Cortex of kidney (tissue), 1 donor: ENCODE data around the gene PLAC8L1.
"Not testable (repeated sequence)": the region's sequence is repeated elsewhere in the genome, so short reads cannot be mapped to it uniquely, and the experiment has no call there.

ENCODE experiments used
- DNase-seq: peaks from one replicate; lab custom pipeline; 2025; lab: John Stamatoyannopoulos, UW

Gene PLAC8L1, protein sequence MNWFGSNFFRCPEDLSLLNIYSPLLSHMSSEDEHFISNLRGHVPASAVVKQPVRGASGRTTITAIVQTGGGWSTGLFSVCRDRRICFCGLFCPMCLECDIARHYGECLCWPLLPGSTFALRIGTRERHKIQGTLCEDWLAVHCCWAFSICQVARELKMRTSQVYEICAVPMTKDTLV

GRCh38 chr5:146105477-146105876, at the start of gene PLAC8L1:
Gene PLAC8L1, minus strand, starts transcription at chr5:146105577. Its CDS starts 1,266 bp downstream, at chr5:146104311.
- no peak for DNase-seq

DNA sequence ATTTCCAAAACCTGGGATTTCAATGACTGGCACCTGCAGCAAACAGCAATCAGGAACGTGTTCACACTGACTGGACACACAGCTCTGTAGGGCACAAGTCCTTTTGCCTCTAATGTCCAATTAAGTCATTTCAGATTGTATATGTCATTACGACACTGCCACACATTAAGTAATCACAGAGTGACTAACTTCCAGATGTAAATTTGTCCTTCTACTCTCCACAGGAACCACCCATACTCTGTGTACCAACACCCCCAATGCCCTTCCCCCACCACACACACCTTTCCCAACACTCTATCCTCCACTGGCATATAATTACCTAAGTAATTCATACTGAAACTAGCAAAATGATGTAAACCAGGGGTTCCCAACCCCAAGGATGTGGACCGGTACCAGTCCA, 46.6 kb upstream of the PLAC8L1 start:
- DNase-seq = no peak

GRCh38 chr5:146137967-146138403, 32.6 kb upstream of the PLAC8L1 start:
- no peak for DNase-seq

GRCh38 chr5:146130440-146131045, 25.2 kb upstream of the PLAC8L1 start:
- no peak for DNase-seq

DNA sequence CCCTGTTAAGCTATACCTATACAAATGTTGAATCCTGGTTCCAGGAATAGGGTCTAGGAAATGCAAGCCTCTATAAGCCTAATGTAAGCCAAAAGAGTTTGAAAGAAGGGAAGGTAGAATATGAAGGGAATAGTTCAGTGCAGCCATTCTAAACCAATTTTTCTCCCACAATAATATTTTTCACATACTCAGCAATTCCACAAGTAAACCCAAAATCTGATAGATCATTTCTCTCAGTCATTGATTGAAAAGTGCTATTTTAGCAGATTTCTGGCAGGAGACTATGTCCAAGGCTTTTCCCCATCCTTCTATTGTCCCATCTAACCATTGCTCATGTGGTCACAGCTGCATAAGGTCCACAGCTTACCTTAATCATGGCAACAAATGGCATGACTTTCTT, 20.7 kb upstream of the PLAC8L1 start:
- DNase-seq = no peak

GRCh38 chr5:146124580-146124979, 19.2 kb upstream of the PLAC8L1 start:
- no peak for DNase-seq

DNA sequence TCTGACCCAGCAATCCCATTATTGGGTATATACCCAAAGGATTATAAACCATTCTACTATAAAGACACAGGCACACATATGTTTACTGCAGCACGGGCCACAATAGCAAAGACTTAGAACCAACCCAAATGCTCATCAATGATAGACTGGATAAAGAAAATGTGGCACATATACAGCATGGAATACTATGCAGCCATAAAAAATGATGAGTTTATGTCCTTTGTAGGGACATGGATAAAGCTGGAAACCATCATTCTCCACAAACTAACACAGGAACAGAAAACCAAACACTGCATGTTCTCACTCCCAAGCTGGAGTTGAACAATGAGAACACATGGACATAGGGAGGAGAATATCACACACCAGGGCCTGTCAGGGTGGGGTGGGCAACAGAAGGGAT, 16.1 kb upstream of the PLAC8L1 start:
- not testable (repeated sequence) for DNase-seq

DNA sequence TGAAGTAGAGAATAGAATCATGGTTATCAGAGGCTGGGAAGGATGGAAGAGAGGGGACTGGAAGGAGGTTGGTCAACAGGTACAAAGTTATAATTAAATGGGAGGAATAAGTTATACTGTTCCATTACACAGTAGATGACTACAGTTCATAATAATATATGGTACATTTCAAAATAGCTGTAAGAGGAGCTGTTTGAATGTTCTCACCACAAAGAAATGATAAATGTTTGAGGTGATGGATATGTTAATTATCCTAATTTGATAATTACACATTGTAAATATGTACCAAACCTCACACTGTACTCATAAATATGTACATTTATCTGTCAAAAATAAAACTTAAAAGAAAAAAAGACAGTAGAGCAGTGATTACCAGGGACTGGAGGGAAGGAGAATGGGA, 12.9 kb upstream of the PLAC8L1 start:
- DNase-seq = no peak

- not testable (repeated sequence) for DNase-seq
These were observed 11.8 kb upstream of the PLAC8L1 start for GRCh38 chr5:146117216-146117615.

DNA sequence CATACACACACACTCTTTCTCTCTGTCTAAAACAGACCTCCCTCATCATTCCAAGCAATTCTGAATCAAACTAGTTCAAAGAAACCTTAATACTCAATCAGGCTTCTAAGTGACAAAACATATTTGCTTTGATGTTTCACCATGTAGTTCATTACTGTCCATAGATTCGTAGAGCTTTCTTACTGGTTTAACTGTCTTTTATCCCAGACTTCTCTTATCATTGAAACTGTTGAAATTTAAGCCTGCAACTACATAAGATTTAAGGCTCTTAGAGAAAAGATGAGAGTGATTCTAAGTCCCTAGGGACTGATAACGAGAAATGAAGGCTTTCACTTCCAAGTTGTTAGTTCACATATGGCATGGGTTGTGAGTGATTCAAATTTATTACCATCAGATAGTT, 11.0 kb upstream of the PLAC8L1 start:
- DNase-seq = no peak

DNA sequence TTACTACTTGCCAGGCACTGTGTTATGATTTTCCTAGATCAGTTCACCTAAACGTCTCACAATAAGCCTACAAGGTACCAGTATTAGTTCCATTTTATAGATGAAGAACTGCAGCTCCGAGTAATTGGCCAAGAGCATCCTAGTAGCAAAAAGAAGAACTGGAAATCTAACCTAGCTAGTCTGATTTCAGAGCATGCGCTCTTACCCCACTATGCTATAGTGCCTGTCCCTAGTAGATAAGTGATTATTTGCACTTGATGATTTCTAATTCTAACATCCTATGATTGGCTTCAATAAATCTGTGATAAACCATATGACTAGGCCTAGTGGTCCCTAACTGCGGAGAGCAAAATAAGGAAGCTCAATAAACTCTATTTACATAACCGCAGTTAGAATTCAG, 7.1 kb upstream of the PLAC8L1 start:
- DNase-seq = no peak

- no peak for DNase-seq
These were observed 6.0 kb upstream of the PLAC8L1 start for GRCh38 chr5:146111409-146111808.

GRCh38 chr5:146109379-146109778, 4.0 kb upstream of the PLAC8L1 start:
- no peak for DNase-seq

DNA sequence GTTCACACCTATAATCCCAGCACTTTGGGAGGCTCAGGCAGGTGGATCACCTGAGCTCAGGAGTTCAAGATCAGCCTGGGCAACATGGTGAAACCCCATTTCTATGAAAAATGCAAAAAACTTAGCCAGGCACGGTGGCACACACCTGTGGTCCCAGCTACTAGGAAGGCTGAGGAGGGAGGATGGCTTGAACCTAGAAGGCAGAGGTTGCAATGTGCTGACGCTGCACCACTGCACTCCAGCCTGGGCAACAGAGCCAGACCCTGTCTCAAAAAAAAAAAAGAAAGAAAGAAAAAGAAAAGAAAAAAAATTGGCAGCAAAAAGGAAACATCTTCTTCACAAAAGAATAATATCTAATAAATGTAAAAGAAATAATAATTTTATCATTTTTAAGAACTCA, 3.5 kb upstream of the PLAC8L1 start:
- not testable (repeated sequence) for DNase-seq

DNA sequence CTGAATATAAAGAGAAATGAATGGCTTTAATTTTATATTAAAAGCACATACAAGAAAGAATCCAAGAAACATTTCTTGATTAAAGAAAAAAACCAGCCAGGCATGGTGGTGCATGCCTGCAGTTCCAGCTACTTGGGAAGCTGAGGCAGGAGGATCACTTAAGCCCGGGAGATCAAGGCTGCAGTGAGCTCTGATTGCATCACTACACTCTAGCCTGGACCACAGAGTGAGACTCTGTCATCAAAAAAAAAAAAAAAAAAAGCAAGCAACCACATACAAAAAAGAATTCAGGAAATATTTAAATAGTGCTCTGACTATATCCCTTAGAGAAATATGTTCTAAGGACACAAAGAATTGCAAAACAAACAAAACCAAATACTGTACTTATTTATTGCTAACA, 2.5 kb upstream of the PLAC8L1 start:
- DNase-seq = no peak

GRCh38 chr5:146103594-146103993, 1.8 kb downstream of the PLAC8L1 start:
- DNase-seq = no peak

DNA sequence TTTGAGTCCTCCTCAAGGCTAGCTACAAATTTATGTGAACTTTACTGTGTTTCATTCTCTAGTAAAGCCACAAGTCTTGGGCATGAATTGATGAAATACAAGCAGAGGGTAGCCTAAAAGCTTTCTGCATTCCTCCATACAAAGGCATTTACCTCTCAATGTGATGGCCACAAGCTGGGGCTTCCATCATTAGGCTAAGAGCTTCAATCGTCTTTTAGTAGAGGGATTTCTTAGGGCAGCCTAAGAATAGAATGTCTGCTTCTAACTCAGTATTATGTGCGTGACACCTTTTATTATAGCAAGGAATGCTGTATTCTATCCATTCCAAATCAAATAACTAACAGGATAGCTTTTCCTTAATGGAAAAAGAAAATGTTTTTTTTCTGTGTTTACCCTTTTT, 3.7 kb downstream of the PLAC8L1 start:
- no peak for DNase-seq

DNA sequence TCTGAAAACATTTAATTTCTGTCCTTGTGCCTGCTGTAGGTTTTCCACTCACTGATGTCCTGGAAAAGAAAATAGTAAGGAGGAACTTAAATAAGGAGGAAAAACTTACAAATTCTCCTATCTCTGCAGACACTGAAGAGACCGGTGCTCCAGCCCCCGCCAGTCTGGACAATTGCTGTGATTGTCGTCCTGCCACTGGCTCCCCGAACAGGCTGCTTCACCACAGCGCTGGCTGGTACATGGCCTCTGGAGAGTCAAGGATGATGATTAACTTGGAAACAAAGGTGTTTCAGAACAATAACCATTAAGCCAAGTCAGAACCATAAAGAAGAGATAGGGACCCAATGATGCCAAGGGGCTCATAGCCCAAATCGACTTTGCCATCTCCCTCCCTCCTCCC, 7.3 kb downstream of the PLAC8L1 start:
- DNase-seq = no peak

- no peak for DNase-seq
These were observed 13.5 kb downstream of the PLAC8L1 start for GRCh38 chr5:146091881-146092280.

DNA sequence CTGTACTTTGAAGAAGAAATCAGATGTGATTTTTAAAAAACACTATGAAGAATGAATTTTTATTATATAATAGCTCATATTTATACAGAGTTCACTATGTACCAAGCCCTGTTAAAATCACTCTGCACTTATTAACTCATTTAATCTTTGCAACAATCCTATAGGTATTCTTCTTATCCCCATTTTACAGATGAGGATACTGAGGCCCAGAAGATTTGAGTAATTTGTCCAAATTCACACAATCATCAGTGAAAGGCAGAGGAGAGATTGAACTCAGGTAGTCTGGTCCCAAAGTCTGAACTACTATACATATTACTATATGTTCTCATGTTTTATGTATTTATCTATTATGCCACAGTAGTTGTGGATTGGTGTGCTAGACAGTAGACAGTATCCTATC, 16.1 kb downstream of the PLAC8L1 start:
- no peak for DNase-seq

GRCh38 chr5:146088098-146088497, 17.3 kb downstream of the PLAC8L1 start:
- DNase-seq = no peak

- DNase-seq = no peak
These were observed 21.0 kb downstream of the PLAC8L1 start for GRCh38 chr5:146084376-146084775.

GRCh38 chr5:146082798-146083197, 22.6 kb downstream of the PLAC8L1 start:
- no peak for DNase-seq

DNA sequence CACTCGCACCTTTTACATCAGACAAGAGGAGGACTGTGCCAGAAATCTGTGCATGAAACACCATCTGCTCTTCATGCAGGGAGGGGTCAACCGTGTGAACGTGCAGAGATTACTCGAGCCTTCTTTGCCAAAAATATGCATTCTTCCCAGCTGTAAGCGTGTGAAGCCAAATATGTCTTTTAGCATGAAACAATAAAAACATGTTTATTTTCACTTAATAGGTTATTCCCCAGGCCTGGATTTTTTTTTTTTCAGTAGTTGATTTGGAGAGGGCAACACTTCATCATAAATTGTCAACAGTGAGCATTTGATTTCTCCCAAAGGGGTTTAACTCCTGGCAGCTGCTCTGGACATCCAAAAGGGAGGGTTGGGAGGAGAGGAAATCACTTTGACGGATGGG, 23.8 kb downstream of the PLAC8L1 start:
- DNase-seq = no peak
